SK-N-SH (cell line): ENCODE measurements around the gene RASSF4.

ENCODE experiments used
- CTCF ChIP-seq: fragments of 200-600 bp; sonication (generic); IDR thresholded peaks from 2 replicates; pipeline ENCODE4 v1.6.1; 2017; ENCODE audit warnings: antibody characterized with exemption, mild to moderate bottlenecking, moderate library complexity
- EP300 ChIP-seq, 2 experiments: IDR thresholded peaks; 2 replicates each; pipeline versions ENCODE4 v1.4.0 to v1.6.1; 2012; ENCODE audit warnings: borderline replicate concordance in 1 of 2, low read depth in 1 of 2, low read length in 1 of 2
- JUND ChIP-seq: IDR thresholded peaks from 2 replicates; pipeline ENCODE4 v1.4.0; 2012
- MAX ChIP-seq: IDR thresholded peaks from 2 replicates; pipeline ENCODE4 v1.4.0; 2012; ENCODE audit warnings: low read depth
- NFIC ChIP-seq: IDR thresholded peaks from 2 replicates; pipeline ENCODE4 v1.4.0; 2012; ENCODE audit warnings: borderline replicate concordance
- RAD21 ChIP-seq: IDR thresholded peaks from 2 replicates; pipeline ENCODE4 v1.6.1; 2012; ENCODE audit warnings: mild to moderate bottlenecking, low read length
- YY1 ChIP-seq: IDR thresholded peaks from 2 replicates; pipeline ENCODE4 v1.4.0; 2012; ENCODE audit warnings: low read depth, mild to moderate bottlenecking

- TF ChIP-seq CTCF (no peak), RAD21 (no peak), YY1 (no peak), NFIC (no peak), JUND (no peak), MAX (no peak), EP300 (IDR thresholded peaks at IDR 0.05; ENCODE audit: borderline replicate concordance in 1 of 2, low read depth in 1 of 2, low read length in 1 of 2) (no peak)
Measured at GRCh38 chr10:44963772-44964633, 4.4 kb downstream of the RASSF4 start.
